GM10248 (cell line): ENCODE data around the gene STK39.

Source experiments
- CTCF ChIA-PET: fragments of 300-600 bp; sonication (Branson Sonifier 250); formaldehyde crosslinking; extraction: SDS; loops from one replicate; lab custom pipeline; 2021; ENCODE audit warnings: antibody characterized with exemption; lab: Yijun Ruan, JAX
- POLR2A ChIA-PET: fragments of 350-650 bp; sonication (Branson Sonifier 250); formaldehyde crosslinking; extraction: SDS; loops from one replicate; lab custom pipeline; 2020; ENCODE audit warnings: antibody characterized with exemption; lab: Yijun Ruan, JAX
- DNase-seq: peaks from one replicate; pipeline ENCODE4 v3.0.0; 2012; ENCODE audit errors: extremely low spot score
- CTCF ChIP-seq: IDR thresholded peaks from 2 replicates; pipeline ENCODE4 v1.5.1; 2012; ENCODE audit warnings: mild to moderate bottlenecking, low read depth; ENCODE audit errors: extremely low read depth, missing control alignments, control extremely low read depth

STK39 gene

GRCh38 chr2:168060986-168061750 lies 186.2 kb downstream of the STK39 start:
- ChIA-PET CTCF (no interaction called here), POLR2A (no interaction called here)
- no peak for TF ChIP-seq CTCF
- DNase-seq = no peak

- TF ChIP-seq CTCF = no peak
- CTCF ChIA-PET = interaction anchor here (1.8 kb wide), 1 partner anchor 13 kb away, joined by 5 read pairs; no protein-coding TSS in a partner anchor
- POLR2A ChIA-PET = no interaction called here
- DNase-seq = no peak
These were observed 187.6 kb downstream of the STK39 start for GRCh38 chr2:168059758-168060157.

- DNase-seq = no peak
- ChIA-PET CTCF (interaction anchor here (1.0 kb wide), 1 partner anchor 60 kb away, joined by 3 read pairs; no protein-coding TSS in a partner anchor), POLR2A (no interaction called here)
- no peak for TF ChIP-seq CTCF
These were observed 188.7 kb downstream of the STK39 start for GRCh38 chr2:168058675-168059074.

- CTCF ChIA-PET = interaction anchor here (0.9 kb wide), 1 partner anchor 62 kb away, joined by 3 read pairs; no protein-coding TSS in a partner anchor
- POLR2A ChIA-PET = no interaction called here
- no peak for DNase-seq
- TF ChIP-seq CTCF = no peak
These were observed 191.1 kb downstream of the STK39 start for GRCh38 chr2:168056242-168056787.

- ChIA-PET CTCF (no interaction called here), POLR2A (no interaction called here)
- DNase-seq = no peak
- no peak for TF ChIP-seq CTCF
These were observed 192.7 kb downstream of the STK39 start for GRCh38 chr2:168054657-168055056.

- POLR2A ChIA-PET = no interaction called here
- DNase-seq = no peak
- CTCF ChIA-PET = no interaction called here
- TF ChIP-seq CTCF = no peak
These were observed 193.7 kb downstream of the STK39 start for GRCh38 chr2:168053676-168054075.
